Stimulated activated CD4-positive, alpha-beta T cell treated with anti-CD3 and anti-CD28 coated beads, Interleukin-15, amount 100 ng/mL, for 1 hour (primary cell): ENCODE measurements around the gene IPCEF1.
"Not testable (repeated sequence)": the region's sequence is repeated elsewhere in the genome, so short reads cannot be mapped to it uniquely, and the experiment has no call there.

Experiments
- DNase-seq, 2 donors: peaks; one replicate each; pipeline ENCODE4 v3.0.0-alpha.2; 2020; ENCODE audit warnings: low read depth in 1 of 2, low spot score in 1 of 2

IPCEF1 gene

DNA sequence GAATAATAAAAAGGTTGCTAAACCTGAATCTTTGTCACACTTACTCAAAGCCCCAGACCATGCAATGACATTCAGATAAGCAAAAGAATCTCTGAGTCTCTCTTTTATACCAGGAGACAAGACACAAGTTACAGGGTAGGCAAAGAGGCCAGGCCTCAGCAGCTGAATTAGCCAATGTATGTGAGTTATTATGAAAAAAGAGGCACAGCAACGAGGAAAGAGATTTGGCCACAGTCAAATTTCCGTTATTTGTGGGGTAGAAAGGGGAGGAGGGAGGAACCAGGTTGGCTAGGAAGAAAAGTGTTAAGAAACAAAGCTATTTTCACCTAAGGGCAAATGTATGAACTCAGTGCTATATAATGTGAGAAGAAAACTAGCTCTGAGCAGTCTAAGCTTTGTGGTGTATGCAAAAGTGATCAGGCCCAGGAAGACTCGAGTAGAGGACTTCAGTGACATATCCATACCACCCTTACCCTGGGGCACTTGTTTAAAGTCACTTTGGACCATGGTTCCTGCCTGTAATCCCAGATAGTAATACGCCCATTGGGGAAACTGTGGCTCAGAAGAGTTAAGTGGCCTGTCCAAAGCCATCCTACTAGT lies 19.1 kb downstream of the IPCEF1 start:
- no peak for DNase-seq

DNA sequence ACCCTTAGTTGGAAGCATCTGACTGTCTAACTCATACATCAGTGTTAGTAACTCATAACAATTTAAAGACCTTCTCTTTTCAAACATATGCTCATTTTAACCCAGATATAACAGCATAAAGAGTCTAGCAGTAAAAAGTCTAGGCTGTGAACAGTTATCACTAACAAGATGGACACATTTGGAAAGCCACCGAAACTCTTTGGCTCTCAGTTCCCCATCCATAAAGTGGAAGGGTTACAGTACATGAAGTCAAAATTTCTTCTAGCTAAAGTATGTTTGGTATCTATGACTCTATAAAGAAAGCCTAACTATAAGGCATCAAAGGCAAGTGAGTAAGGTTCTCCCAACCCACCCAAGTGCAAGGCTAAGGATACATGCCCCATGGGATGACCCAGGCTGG lies 22.5 kb downstream of the IPCEF1 start:
- not testable (repeated sequence) for DNase-seq

DNA sequence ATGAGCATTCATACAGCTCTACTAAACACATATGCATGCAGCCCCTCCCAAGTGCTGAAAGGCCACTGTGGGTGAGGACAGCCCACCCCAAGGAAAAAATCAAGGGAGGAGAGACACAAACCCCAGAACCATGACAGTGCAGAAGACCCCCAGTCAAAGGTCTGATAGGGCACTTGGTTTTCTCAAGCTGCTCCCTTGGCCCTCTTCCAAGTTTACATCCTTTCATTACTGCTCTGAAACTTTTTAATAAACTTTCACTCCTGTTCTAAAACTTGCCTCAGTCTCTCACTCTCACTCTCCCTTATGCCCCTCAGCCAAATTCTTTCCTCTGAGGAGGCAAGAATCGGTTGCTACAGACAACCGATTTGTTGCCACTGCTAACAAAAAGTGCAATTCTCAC lies 24.9 kb downstream of the IPCEF1 start:
- no peak for DNase-seq

DNA sequence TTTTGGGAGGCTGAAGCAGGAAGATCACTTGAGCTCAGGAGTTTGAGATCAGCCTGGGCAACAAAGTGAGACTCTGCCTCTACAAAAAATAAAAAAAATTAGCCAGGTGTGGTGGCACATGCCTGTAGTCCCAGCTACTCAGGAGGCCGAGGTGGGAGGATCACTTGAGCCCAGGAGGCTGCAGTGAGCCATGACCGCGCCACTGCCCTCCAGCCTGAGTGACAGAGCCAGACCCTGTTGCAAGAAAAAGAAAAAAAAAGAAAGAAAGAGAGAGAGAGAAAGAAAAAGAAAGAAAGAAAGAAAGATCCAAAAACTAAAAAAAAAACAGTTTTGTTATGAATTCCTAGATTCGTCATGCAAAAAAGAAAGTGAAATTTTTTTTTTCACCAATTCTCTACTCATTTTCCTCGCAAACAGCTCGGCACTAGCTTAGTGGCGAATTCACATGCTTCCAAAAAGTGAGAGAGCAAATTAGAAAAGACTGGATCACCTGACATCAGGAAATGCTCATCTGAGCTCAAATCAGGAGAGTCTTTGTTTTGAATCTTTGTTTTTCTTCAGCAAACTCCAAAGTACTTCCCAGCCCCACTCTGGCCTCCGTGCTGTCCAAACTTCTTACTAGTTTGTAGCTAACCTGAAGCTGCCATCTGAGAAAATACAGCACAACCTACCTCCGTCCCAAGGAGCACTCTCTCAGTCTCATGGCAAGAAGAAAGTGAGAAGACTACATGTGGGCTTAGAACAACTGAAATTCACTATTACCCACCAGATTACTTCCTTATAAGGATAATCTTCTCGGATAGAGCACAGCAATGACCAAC lies 27.0 kb downstream of the IPCEF1 start:
- DNase-seq: no peak

DNA sequence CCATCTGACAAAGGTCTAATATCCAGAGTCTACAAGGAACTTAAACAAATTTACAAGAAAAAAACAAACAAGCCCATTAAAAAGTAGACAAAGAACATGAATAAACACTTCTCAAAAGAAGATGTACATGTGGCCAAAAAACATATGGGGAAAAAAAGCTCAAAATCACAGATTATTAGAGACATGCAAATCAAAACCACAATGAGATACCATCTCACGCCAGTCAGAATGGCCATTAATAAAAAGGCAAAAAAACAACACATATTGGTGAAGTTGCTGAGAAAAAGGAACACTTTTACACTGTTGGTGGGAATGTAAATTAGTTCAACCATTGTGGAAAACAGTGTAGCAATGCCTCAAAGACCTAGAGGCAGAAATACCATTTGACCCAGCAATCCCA lies 29.3 kb downstream of the IPCEF1 start:
- not testable (repeated sequence) for DNase-seq

DNA sequence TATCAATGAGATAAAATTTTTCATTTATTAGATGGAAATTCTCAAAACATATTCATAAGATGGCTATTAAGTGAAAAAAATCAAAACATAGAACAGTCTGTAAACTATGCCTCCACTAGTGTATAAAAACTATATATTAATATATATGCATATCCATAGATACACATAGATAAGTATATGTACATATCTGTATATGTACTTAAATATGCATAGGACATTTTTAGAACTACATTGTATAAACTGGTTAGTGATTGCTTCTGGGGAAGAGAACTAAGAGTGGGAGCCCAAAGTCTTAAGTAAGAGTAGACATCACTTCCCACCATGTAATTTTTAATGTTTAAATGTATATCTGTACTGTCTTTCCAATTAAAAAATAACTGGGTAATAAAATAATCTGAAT lies 31.5 kb downstream of the IPCEF1 start:
- no peak for DNase-seq

DNA sequence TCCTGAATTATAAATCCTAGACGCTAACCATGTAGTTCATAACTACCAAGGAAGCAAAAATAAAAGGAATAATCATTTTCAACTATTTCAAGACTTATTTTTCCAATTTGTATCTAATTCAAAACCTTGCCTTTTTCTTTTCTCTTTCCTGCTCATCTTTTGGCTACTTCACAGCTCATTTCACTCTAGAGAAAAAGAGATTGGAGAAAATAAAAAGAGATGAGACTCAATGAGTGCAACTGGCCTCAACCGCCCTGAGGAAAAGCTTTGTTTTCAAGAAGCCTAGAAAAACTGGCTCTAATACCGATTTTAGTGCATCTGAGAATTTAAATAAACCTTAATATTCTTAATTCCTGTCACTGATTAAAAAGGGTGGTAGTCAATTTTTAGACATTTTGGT lies 36.4 kb downstream of the IPCEF1 start:
- DNase-seq: no peak

DNA sequence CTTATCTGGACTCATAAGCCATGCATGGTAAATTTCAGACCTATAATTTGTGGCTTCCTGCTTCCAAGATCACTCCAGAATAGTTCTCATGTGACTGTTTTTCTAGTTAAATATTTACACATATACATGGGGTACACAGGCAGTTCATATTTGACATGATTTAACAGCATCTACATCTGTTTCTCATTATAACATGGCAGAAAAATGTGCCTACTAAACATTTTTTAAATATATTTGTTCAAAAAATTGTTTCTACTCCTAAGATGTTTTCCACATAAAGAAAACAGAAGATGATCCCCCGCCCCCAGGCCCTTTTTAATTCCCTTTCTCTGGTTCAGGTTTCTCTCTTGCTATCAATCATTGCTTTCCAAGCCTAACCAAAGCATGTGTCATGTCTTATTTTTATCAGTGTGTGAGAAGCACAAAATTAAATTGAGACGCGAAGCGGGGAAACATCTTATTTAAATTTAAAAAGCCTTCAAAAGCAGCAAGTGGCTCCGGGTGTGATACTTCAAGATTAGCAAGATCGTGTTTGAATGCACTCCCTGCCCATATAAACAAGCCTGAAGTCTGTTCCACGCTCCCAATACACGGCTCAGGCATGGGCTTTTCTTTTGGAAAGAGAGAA lies 37.3 kb downstream of the IPCEF1 start:
- DNase-seq: no peak

DNA sequence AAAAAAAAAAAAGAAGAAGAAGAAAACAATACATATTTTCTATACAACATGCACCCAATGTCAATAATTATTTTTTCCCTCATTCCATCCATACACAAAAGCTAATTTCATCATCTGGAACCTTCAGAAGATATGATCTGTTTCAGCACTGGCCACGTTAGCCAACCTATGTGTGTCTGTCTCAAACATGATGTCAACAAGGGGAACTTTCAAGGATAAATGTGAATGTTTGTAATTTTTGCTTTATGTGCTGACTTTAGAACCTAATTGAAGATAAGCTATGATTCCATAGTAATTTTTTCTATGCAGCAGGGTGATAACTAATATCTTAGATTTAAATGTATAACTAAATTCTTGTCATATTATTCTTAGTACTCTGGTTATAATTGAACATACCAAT lies 37.9 kb downstream of the IPCEF1 start:
- DNase-seq: no peak

DNA sequence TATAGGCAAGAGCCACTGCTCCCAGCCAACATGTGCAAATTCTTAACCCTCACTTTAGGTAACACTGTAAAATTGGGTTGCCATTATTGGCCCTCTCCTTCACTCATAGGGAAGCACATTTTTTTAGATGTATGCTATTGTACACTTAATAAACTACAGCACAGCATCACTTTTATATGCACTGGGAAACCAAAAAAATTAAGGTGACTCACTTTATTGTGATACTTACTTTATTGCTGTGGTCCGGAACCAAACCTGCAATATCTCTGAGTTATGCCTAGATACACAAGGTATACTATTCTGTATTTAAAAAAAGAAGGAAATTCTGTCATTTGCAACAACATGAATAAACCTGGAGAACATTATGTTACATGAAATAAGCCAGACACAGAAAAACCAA lies 40.5 kb downstream of the IPCEF1 start:
- DNase-seq: no peak

DNA sequence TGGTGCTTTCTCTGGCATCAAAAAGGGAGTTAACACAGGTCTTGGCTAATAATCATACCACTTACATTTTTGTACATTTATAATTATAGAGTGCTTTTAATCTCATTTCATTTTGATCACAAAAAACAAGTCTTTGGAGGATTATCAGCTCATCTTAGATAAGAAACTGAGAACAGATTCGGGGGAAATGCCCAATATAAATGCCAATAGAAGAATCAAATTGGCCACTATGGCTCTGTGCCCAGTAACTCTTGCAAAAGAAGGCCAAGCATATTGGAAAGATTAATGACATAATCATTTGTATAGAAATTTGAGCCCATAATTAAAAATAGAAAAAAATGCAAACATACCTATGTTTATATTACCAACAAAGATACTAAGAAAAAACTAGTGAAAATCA lies 42.5 kb downstream of the IPCEF1 start:
- no peak for DNase-seq

DNA sequence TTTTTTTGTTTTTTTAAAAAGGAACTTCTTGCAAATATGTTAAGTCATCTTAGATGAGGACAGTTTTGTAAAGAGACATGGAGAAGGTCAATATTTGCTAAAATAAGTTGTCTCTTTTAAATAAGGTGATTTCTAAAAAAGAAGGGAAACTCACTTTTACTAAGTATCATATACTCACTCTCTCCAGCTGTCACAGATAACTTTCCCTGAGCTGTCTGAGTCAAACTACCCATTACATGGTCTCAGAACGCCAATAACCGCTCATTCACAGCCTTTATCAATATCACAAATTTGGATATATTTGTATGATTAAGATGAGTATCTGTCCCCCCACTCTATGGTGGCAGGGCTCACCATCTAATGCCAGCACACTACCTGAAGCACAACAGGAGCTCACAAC lies 47.6 kb downstream of the IPCEF1 start:
- no peak for DNase-seq

DNA sequence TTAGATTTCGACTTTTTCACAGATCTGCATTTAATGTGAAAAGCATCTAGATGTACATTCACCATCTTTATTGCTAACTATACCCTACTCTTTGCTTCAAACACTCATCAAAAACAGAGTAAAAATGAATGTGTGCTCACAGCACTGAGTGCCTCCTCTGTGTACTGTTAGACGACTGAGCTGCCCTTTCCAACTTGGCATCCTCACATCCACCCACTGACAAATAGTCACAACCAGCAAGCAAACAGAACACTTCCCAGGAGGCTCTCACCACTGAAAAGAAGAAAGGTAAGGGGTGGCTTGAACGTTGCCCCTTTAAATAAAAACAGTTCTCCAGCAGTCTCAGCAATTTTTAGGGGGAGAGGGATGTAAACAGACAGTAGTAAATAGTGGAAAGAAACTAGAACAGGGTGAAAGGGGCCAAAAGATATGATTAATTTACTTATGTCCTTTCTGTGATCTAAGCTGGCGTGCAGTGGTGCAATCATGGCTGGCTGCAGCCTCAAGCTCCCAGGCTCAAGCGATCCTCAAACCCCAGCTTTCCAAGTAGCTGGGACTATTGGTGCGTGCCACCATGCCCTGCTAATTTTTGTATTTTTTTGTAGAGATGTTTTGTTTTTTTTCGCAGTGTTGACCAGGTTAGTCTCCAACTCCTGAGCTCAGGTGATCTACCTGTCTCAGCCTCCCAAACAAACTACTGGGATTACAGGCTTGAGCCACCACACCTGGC lies 48.7 kb downstream of the IPCEF1 start:
- DNase-seq: no peak

DNA sequence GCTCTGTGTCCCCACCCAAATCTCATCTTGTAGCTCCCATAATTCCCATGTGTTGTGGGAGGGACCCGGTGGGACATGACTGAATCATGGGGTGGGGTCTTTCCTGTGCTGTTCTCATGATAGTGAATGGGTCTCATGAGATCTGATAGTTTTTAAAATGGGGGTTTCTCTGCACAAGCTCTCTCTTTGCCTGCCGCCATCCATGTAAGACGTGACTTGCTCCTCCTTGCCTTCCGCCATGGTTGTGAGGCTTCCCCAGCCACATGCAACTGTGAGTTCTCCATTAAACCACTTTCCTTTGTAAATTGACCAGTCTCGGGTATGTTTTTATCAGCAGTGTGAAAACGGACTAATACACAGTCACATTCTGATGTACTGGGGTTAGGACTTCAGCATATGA lies 49.5 kb downstream of the IPCEF1 start:
- DNase-seq: not testable (repeated sequence)

DNA sequence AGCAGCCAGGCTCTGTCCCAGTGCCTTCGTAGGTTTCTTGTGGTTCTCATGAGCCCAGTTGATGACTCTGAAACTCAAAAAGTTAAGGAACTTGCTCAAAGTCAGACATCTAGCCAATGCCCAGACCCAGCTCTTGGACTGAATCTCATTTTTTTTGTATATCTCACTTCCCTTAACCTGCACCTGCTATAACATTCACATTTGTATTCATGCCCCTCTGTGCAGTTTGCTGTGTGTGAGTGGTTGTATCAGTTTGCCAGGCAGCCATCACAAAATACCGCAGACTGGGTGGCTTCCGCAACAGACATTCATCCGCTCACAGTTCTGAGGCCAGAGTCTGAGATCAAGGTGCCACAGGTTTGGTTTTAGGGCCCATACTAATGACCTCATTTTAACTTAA lies 49.9 kb downstream of the IPCEF1 start:
- no peak for DNase-seq

DNA sequence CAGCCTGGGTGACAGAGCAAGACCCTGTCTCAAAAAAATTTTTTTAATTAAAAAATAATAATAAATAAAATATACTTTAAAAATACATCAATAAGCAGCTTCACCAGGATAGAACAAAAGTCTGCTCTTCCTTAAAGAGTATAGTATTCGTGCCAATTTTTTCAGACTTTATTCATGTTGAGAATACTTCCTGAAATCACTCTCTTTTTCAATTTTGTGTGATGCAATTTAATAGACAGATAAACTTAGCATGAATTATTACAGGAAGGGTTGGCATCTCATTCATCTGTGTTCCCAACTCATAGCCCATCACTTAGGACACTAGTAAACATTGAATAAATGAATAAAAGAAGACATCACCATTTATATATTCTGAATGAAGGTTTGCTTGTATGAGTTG lies 52.4 kb downstream of the IPCEF1 start:
- DNase-seq: no peak

DNA sequence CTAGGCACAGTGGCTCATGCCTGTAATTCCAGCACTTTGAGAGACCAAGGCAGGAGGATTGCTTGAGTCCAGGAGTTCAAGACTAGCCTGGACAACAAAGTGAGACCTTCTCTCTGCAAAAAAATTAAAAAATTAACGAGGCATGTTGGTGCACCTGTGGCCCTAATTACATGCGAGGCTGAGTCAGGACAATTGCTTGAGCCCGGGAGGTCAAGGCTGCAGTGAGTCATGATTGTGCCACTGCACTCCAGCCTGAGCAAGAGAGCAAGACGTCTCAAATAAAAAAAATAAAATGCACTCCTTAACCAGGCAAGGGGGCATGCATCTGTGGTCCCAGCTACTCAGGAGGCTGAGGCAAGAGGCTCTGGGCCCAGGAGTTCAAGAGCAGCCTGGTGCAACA lies 53.0 kb downstream of the IPCEF1 start:
- DNase-seq: not testable (repeated sequence)

DNA sequence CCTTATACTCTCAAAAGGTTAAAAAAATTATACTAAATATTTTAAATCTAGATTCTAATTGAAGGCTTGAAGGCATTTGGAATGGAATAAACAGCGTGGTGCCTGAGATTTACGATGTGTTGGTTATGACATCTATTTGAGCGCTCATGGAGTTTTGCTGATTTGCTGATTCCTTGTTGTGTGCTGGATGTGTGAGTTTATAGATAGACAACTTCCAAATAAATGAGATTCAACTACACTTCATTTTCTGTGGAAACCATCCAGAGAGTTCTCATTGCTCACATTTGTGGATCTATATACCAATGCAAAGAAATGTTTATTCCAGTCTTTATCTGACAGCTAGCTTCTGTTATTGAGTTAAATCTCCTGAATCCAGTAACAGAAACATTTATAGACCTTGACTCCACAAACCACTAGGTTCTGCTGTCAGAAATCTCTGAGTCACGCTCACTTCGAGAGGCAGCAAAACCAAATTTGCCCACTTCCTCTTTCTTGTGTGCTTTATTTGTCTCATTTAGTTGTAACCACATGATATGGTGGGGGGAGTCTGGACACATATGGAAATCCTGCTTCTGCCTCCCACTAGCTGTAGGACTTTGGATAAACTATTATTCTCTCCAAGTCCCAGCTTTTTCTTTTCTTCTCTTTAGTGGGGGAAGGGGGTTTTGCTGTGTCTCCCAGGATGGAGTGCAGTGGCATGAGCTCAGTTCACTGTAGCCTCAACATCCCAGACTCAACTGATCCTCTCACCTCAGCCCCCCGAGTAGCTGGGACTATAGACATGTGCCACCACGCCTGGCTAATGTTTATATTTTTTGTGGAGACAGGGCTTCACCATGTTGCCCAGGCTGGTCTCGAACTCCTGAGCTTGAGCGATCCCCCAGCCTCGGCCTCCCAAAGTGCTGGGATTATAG lies 54.5 kb downstream of the IPCEF1 start:
- DNase-seq: no peak

DNA sequence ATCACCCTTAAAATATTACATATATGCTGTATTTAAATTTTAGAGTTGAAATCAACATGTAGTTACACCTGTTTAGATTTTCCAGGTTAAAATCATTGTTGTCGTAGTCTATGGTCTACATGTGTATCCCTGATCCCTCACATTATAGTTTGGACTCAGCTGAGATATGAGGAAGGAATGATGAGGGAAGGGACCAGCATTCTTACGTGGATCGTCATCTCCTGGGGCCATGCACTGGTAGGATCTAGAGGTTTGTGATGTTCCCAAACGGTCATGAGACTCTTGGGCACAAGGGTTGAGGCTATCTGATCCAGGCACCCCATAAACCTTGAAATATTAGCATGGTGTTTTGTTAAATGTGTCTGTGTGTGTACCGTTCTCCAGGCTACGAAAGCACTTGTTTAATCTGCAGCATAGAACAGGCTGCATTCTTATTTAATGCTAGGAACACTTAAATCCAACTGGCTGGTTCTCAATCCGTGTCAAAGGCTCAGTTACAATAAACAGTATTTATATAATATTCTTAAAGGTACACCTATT lies 55.4 kb downstream of the IPCEF1 start:
- DNase-seq: no peak

DNA sequence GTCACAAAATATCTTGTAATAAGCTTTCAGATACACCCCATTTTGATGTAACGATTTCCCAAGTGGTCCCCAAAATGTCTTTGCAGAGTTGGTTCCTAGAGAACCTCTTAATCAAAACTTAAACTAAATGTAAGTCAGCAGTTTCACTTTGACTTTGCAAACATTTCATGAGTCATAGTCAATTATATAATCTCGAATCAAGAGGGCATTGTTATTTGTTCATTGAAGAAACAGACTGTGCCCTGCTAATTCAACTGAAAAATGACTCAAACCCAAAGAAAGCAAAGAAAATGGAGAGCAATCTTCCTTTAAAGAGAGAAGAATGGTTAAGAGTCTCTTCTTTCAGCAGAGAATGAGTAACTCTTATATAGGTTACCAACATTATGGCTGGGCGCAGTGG lies 58.3 kb downstream of the IPCEF1 start:
- DNase-seq: no peak

DNA sequence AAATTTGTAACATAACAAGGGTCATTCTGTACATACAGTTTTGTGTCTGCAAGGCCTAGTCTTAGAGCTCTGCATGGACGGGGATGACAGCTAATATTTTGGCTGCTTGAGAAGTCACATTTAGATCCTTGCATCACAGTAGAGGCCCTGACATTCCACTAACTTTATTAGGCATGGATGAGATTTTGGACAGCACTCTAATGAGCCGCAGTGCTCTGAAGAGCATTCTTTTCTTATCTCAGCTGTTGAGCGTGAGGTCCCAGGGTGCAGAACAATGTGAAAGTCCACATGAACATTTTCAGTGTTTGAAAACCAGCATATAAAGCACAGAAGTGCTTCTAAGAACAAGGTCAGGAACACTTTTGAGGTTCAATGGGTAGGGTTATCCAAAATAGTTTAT lies 58.9 kb downstream of the IPCEF1 start:
- DNase-seq: no peak
